NCI-H2081 (cell line): ENCODE measurements around the gene TEAD1.
A peak's percentile ranks its signal among the peaks of the same experiment; 100 is the strongest.

Experiments
- DNase-seq, 2 experiments: peaks; one replicate each; lab custom pipeline; 2025; lab: John Stamatoyannopoulos, UW

TEAD1 gene

DNA sequence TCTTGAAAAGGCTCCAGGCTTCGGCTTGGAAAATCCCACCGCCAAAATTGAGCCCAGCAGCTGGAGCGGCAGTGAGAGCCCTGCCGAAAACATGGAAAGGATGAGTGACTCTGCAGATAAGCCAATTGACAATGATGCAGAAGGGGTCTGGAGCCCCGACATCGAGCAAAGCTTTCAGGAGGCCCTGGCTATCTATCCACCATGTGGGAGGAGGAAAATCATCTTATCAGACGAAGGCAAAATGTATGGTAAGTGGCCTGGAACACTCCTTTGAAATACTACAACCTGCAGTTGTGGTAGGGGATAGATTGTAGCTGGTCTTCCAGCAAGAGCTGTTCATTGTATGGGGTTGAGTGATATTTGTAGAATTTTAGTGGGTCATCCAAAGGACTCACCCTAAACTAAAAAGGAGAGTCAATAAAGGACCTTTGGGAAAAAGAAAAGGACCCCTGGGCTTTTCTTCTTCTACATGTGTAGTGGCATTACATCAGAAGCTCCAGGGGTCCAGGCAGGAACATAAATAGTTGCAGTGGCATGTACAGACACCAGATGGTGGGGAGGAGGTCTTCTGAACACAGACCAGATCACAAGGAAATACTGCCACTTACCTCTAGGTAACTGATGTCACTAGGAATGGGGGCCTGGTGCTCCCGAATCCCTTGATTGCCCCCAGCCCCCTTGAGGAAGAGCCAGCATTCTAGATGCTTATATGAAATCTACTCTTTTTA lies 90.1 kb downstream of the TEAD1 start:
- DNase-seq = peak in 1 of 2 experiments; percentile 32

DNA sequence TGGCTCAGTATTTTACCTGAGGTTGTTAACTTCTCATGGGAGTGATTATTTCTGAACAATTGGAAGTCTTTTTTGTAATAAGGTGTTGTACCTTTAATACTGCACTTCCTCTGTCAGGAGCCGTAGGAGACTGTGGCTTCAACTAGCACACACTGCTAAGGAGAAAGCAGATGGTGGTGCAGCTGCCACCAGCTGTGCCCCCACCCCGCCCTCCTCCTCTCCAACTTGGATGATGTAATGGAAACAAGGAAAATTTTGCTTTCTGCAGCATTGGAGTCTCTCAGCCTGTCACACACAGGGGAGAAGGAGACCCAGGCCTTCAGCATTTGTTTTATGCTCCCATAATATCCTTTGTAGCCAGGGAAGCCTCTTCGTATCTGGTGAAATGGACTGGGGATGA lies 91.2 kb downstream of the TEAD1 start:
- DNase-seq = peak; percentile 85 to 93

DNA sequence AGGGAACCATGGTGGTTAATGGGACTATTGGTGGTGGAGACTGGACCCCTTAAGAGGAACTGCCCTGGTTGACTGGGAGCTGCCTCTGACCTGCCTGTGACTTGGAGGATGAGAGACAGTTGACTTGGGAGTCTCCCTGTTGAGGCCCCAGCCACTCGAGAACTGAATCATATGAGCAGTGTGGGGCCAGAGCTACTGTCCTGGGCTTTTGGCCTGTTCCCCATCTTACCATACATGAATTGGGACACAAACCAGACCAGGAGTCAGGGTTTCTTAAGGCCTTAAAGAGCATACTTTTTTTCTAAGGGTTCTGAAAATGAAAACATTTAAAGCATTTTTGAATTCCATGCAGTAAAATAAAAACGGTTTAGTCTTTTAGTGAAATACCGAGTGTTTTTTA lies 92.8 kb downstream of the TEAD1 start:
- DNase-seq = no peak

DNA sequence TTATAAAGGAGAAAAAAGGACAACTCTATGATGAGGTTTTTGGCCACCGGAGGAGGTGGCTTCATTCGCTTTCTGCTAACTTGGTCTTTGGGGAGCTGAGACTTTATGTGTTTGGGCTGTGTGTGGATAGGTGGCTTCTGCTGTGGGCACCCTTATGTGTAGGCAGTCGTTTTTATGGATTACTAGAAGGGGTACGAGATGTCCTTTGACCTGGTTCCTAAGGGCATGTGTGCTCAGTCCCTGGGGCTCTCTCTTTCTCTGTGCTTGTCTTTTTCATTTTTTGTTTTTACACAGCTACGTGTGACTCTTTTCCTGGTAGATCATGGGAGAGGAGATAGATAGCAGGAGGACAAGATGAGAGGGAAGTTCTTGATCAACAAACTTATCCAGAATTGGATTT lies 93.4 kb downstream of the TEAD1 start:
- DNase-seq = no peak

DNA sequence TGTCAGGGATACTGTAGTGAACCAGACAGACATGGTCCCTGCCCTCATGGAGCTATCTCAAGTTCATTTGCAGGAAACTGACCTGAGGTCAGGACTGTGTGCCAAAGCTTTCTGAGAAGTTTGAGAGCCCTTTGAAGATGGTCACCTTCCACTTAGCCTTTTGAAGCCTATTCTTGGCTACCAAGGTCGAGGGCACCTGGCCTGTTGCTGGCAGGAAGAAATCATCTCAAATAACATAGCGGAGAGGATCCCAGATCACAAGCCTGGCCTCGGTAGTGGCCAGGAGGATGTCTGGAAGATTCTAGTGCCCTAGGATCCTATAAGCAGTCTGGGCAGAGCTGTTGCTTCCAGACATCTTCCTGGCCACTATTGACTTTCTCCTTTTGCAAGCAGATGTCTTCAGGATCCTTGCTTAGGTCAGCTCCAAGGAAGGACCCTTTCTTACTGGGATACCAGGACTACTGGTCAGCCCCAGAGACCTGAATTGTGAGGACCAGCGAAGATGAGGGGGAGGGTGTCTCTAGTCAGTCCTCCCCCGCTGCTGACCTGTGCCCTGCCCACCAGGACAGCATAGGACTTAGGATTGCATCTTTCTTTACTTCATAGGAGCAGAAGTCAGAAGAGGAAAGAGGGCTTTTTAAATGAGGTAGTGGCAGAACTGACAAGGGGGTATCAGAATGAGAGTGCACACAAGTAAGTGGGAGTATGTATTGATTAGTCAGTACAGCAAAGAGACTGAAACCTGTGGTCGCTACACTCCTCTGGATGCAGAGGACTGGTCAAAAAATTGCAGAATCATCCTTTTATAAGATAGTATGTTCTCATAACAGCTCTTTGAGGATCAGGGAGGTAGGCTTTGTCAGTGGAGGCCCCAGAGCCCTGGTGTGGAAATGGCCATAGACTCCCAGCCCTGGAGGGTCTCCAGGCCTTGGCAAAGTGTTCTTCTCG lies 94.8 kb downstream of the TEAD1 start:
- no peak for DNase-seq

DNA sequence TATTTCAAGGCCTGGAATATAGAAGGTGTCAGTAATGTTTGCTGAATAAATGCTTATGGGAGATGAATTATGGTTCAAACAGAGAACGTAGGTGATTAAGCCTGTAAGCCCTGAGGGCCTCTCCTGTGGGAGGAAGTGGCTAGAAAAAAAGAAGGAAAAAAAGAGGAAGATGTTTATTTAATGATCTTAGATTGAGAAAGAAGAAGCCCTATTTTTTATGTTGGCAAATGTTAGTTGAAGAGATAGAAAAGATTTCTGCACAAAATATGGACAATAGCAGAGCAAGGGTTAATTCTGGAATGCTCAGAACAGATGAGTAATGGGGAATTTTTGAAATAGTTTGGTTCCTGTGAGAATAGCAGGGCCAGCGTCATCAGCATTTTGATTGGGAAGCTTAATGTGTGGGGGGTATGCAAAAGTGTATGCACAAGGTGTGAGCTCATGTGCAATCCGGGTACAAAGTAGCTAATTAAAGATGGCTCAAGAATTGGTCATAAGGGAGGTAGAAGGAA lies 95.7 kb downstream of the TEAD1 start:
- DNase-seq = peak in 1 of 2 experiments; percentile 63

DNA sequence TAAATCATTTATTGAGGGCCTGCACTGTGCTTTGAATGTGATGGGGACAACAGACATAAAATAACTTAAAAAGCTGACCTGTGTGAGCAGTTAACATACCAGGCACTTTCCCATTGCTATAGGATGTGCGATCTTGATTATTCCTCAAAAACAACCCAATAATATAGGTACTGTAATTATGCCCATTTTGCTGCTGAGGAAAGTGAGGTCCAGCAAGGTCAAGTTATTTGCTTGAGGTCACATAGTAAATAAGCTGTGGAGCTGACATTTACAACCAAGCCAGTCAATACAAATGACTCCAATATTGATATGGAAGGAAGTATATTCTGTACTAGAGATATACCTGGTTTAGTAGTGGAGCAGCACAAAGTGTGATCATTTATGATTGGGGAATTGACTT lies 96.2 kb downstream of the TEAD1 start:
- no peak for DNase-seq

DNA sequence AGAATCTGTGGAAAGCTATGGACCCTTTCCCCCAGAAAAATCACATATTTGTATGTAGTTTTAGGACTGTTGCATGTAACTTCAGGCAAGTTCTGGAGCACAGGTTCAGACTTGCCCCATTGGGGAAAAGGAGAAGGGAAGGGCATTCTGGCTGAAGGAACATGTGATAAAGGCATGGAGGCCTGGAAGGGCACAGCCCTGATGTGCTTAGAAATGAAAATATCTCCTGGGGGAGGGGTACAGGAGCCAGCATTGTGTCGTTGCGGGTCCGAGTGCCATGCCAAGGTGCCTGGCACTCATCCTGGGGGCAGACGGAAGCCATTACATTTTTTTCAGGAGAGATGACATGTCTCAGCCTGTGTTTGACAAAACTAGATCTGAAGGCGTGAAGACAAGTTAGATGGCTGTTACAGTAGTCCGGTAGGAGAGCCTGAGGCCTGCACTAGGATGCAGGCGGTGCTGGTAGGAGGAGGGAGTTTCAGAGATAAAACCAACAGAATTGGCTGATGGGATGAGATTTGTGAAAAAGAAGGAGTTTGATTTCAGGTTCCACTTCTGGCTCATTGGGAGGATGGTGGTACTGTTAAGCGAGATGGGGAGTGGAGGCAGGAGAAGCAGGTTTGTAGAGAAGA lies 96.9 kb downstream of the TEAD1 start:
- no peak for DNase-seq

DNA sequence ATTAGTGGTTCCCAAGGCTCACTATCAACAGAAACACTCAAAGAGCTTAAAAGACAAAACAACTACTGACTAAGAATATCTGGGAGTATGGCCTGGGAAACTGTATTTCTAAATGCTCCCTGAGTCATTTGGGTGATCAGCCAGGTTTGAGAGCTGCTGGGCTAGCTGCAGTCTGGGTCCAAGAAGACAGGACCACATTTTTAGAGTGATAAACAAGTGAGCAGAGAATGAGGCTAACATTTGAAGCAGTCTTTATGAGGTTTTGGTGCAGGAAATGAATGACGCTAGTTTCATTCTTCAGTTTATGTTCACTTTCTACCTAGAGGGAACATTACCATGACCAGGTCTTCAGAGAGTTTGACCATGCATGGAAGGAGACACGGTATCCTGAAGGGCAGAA lies 97.7 kb downstream of the TEAD1 start:
- no peak for DNase-seq

DNA sequence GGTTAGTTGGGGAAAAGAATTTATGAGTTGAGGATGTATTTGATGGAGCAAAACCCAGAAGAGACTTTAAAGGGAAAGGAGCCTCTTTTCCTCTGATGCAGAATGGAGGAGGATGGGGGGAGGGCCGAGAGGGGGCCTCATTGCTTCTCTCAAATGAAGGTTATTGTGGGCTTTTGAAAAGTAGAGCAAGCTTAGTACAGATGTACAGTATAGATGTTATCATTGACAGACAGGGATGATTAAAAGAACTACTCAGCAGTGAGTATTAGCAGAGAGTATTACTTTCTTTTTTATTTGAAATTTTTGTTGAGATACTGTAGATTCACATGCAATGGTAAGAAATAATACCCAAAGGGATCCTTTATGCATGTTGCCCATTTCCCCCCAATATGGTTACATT lies 98.1 kb downstream of the TEAD1 start:
- DNase-seq = no peak

DNA sequence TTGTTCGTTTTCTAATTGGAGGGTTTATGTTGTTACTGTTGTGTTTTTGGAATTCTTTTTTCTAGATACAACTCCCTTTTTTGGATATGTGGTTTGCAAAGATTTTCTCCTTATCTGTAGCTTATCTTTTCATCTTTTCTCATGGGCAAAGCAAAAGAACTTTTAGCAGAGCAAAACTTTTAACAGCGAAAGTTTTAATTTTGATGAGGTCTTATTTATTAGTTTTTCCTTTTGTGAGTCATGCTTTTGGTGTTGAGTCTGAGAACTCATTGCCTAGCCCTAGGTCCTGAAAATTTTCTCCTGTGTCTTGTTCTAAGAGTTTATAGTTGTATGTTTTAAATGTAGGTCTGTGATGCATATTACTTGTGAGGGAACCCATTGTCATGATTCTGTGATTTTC lies 99.4 kb downstream of the TEAD1 start:
- no peak for DNase-seq

DNA sequence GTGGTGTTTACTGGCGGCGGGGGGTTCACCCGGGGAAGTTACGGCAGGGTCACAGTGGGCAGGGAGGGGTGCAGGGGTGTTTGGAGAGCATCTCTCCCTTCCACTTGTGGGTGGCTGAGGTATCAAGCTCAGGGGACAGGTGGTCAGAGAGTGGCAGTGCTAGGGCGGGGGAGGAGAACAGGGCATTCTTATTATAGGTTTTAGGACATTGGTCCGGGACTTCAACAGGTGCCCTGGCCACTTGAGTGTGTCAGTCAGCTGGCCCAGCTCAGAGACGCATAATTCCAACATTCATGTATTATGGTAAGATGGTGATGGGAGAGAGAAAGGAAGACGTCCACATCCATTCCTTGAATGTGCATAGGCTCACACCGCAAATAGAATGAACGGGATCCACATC lies 101.7 kb downstream of the TEAD1 start:
- no peak for DNase-seq

DNA sequence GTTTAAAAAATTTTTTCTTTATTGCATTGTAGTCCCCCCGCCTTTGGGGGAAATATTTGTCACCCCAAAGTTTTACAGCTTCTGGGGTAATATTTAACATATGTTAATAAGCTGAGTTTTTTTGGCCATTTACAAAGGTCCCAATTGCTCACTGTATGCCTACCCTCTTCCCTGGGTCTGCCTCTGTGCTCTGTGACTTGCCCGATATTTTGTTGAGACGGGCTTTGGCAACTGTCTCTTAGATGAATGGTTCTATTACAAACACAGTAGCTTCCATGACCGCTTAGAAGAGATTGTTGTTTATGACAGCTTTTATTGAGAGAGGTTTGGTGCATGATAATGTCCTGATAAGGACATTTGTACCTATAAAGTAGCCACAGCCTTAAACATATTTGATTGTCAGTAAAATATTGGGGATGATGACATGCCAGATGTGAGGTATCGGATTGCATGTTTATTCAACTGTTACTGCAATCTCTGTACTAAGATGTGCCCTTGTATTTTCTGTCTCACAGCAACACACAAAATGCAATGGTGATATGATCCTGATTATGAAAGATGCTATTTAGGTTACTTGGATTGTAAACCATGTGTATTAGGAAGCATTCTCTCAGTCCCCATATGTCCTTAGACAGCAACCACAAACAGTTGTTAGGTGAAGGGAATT lies 103.1 kb downstream of the TEAD1 start:
- peak in 1 of 2 experiments; percentile 29 for DNase-seq

DNA sequence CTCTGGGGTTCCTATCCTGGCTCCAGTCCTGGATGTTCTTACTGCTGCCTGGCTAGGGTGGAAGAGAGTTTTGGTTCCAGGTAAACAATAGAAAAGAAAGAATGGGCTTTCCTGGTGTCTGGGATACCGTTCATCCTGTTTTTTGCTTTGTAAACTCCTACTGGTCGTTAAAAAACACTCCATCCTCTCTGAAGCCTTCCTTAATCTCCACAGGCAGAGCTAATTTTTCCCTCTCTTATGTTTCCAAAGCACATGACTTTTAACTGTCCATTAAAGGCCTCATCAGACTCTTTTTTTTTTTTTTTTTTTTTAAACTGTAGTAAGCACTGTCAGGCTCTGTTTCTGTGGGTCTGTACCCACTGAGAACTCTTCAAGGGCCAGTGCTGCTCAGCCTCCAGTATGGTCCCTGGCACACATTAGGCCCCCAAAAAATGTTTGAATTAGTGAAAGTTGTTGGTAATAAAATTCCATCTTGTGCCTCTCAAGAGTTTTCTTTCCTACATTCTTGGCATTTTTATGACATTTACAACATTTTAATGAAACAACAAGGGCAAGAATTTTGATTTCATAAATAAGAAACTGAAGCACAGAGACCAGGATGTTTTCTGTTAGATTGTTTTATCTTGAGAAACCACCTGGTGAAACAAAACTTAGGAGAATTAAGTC lies 104.2 kb downstream of the TEAD1 start:
- peak in 1 of 2 experiments; percentile 46 for DNase-seq

DNA sequence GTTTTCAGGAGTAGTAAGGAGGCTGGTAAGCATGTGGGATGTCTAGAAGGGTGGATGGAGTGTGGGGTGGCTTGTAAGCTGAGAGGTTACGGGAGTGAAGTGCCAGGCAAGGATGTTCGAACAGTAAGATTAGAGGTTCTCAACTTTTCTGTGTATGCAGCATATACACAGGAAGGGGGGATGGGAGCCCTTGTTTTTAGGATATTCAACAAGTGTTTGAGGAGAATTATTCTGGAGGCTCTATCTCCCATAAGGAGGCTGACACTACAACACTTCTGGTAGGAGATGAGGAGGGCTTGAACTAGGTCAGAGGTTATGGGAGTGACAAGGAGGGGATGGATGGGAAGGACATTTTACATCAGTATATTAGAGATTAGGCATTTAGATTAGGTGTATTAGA lies 109.5 kb downstream of the TEAD1 start:
- no peak for DNase-seq

DNA sequence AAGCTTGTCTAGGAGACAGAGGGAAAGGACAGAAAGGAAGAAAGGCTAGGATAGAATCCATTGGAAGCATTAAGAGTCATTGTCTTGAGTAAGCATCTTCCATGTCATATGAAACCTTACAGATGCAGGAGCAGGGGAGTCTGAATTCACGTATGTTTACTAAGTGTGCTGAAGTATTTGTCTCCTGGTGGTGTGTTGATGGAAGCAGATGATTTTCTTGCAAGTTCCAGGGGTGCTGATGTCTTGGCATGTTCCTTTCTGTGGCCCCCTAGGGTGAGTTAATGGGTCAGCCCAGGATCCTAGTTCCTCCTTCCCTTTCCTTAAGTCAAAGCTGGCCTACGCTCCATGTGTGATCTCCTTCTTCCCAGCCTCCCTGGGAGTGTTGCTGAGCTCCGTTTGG lies 110.2 kb downstream of the TEAD1 start:
- DNase-seq = no peak

DNA sequence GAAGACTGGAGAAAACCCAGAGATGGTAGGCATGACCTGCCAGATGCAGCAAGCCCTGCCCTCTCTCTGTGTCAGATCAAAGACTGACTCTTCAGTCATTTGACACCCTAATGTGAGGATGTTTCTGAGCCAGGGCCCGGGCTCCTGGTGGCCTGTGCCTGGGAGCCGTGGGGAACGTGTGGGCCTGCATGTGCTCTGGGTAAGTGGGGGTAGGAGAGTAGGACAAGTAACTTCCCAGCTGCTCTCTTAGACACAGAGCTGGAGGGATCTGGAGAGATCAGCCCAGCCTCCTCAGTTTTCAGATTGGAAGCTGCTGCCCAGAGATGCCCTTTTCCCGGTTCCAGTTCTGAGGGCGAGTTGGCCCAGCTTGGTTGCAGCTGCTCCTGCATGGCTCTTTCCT lies 110.8 kb downstream of the TEAD1 start:
- DNase-seq = no peak

DNA sequence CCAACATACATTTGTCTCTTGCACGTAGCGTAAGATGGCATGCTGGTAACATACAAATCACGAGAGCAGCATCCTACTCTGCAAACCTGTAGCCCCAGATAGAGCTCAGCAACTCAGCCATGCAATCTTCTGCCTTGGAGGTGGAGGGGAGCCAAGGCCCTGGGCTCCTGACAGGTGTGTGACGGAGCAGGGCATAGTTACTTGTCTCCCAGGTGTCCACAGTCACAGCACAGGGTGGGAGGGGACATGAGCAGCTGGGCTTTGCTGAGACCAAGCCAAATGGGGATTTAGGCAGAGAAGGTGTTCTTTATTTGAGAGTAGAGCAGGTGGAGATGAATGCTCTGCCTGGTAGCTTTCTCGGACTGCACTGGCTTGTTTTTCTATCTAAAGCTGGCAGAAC lies 111.7 kb downstream of the TEAD1 start:
- peak; percentile 89 to 95 for DNase-seq

DNA sequence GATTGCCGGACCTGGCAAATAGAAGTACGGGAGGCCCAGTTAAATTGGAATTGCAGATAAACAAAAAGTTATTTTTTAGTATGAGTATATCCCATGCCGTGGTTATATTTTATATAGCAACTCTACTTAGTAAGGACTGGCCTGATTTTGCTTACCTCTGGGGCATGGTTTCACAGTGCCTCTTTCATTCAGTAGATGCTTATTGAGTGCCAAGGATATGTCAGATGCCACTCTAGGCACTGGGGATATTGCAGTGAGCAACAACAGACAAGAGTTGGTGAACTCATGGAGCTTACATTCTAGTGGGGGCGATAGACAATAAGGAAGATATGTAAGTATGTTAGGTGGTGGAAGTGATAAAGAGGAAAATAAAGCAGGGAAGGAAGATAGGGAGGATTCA lies 112.2 kb downstream of the TEAD1 start:
- no peak for DNase-seq

DNA sequence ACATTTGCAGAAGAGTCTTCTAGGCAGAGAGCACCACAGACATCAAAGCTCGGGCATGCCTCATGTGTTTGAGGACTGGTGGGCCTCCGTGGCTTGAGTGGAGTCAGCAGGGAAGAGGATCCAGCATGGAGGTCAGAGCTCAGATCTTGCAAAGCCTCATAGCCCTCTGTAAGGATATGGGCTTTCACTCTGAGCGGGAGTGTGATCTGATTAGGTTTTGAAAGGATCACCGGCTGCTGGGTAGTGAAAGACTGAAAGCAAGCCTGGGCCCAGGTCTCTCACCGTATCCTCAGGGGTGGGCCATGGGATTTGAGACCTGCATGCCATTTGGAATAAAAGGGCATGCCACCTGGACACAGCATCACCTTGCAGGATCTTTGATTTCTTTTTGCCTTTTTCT lies 112.7 kb downstream of the TEAD1 start:
- no peak for DNase-seq

DNA sequence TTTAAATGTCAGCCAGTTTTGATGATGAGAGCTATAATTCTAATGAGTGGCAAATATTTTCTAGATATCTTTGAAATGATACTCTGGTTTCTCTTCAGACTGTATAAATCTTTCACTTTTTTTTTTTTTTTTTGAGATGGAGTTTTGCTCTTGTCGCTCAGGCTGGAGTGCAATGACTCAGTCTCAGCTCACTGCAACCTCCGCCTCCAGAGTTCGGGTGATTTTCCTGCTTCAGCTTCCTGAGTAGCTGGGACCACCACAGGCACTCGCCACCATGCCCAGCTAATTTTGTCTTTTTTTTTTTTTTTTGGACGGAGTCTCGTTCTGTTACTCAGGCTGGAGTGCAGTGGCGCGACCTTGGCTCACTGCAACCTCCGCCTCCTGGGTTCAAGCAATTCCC lies 113.6 kb downstream of the TEAD1 start:
- DNase-seq = no peak
